ENCODE measurements around the gene LPIN1. TPM values are rescaled to one million over a fixed set of nuclear protein-coding genes. Genes with fewer than 3 reads are reported as not detected.

Gene LPIN1
- total and polyA plus RNA-seq, 8 donors, result 16.4 to 47.2 (median 20.9) TPM

DNA sequence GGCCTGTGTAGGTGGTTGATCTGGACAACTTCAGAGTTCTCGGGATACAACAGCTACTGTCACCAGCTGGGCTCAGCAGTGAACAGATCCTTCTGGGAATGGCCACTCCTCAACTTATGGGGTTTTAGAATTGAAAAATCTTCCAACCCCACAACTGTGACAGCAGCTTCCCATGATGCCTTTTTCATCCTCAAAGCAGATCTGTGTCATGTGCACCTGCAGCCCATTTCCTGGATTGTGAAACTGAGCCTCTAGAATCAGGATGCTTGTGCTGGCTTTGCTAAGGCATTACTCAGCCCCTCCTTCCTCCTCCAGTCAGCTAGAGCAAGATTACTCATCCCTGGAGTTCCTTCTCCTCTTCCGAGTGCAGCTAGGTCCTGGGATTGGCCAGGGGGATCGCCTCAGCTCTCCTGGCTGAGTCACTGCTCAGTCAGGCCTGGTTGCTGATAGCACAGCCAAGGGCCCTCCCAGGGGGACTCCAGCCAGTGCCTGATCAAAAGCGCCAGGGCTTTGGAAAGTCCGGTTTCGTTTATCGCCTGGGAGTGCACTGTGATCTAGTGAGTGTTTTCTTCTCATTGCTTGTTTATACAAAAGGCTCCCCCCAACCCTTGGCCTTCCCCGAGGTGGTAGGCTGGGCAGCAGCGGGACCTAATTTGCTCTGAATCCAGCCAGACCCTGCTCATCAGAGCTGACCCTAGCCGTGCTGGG is 2.4 kb upstream of the LPIN1 start:
- Histone ChIP-seq H3K36me3 (no peaks in the 10 kb centered on the region), H3K4me1 (peaks cover 19 to 60% of the 10 kb centered on the region in 2 donors), H3K4me3 (peak overlapping the region in 1 of 2 donors; percentile 9), H3K27ac (peak overlapping the region; percentile 80 to 85), H3K27me3 (peaks cover 0 to 4% of the 10 kb centered on the region in 2 donors), H3K9me3 (no peaks in the 10 kb centered on the region)
- intact Hi-C loops (cut with DNase I), result no loop called here
- ATAC-seq, result peak; percentile 91
- peak; percentile 80 to 96 (median 92) for DNase-seq
- TF ChIP-seq, protein P1, sequence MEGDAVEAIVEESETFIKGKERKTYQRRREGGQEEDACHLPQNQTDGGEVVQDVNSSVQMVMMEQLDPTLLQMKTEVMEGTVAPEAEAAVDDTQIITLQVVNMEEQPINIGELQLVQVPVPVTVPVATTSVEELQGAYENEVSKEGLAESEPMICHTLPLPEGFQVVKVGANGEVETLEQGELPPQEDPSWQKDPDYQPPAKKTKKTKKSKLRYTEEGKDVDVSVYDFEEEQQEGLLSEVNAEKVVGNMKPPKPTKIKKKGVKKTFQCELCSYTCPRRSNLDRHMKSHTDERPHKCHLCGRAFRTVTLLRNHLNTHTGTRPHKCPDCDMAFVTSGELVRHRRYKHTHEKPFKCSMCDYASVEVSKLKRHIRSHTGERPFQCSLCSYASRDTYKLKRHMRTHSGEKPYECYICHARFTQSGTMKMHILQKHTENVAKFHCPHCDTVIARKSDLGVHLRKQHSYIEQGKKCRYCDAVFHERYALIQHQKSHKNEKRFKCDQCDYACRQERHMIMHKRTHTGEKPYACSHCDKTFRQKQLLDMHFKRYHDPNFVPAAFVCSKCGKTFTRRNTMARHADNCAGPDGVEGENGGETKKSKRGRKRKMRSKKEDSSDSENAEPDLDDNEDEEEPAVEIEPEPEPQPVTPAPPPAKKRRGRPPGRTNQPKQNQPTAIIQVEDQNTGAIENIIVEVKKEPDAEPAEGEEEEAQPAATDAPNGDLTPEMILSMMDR (IDR thresholded peaks at IDR 0.05), result no peak

DNA sequence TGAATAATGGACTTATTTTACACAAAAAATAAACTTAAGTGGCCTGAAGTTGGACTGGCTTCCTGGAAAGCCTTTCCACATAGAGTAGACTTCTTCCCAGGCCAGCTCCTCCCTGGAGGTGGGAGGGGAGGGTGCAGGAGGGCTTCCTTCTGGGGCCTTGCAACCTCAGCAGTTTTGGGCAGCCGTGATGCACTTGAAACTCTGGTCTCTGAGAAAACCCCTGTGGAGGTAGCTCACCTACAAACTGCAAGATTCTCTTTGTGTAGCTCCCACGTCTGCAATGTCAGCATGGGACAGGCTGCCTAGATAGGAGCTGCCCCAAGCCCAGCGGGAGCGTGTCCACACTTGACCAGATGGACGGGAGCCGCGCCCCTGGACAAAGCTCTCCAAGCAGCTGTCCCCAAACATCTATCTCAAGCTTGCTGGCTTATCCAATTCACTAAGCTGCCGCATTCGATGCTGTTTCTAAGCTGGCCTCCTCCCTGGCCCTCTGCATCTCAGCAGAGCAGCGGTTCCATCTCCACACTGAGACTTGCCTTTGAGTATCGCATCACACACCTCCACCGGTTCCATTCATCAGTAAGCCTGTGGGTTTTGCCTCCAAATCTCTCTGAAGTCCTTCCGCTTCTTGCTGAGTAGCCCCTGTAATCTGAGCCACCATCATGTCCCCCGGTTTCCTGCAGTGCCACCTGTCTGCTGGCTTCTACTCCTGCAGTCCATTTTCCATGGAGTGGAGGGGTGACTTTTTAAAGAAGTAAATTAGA is 1.6 kb upstream of the LPIN1 start:
- no peaks in the 10 kb centered on the region for H3K36me3 ChIP-seq
- peak overlapping the region in 1 of 2 donors; percentile 9 for H3K4me3 ChIP-seq
- TF ChIP-seq, protein P1 (IDR thresholded peaks at IDR 0.05), result no peak
- H3K4me1 ChIP-seq, result peaks cover 19 to 64% of the 10 kb centered on the region in 2 donors
- intact Hi-C loops (cut with DNase I), result no loop called here
- DNase-seq, result peak in 1 of 4 donors; percentile 35
- peaks cover 0 to 4% of the 10 kb centered on the region in 2 donors for H3K27me3 ChIP-seq
- peak; percentile 6 for ATAC-seq
- H3K27ac ChIP-seq, result peak overlapping the region; percentile 80 to 85
- H3K9me3 ChIP-seq, result no peaks in the 10 kb centered on the region

DNA sequence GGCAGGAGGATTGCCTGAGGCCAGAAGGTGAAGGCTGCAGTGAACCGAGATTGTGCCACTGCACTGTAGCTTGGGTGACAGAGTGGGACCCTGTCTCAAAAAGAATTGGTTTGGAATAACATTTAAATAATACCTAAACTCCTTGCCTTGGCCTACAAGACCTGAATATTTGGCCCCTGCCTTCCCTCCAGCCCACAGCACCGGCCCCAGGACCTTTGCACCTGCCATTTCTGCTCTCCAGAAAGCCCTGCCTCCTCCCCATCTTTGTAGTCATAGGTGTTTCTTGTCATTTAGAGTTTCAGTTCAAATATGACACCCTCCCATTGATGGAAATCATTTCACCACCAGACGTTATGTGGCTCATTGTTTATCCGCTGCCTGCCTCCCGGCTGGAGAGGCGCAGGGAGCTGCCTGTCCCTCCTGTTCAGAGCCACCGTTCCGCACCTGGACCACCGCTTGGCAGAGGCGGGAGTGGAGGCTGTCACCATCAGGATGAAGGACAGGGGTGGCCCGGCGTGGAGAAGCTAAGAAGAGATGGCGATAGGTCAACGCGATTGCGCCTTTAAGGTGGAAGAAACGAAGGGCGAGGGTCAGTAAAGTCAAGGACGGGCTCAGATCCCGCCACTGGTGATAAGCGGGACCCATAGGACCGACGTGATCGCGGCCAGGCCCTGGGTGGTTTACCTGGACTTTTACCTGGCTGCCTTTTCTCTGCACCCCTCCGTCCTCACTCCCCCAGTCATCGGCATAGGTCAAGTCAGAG is 638 bp upstream of the LPIN1 start:
- H3K27me3 ChIP-seq, result peaks cover 0 to 4% of the 10 kb centered on the region in 2 donors
- ATAC-seq, result no peak
- H3K4me3 ChIP-seq, result peak overlapping the region; percentile 75 to 88
- H3K9me3 ChIP-seq, result no peaks in the 10 kb centered on the region
- intact Hi-C loops (cut with DNase I), result no loop called here
- H3K4me1 ChIP-seq, result peaks cover 19 to 74% of the 10 kb centered on the region in 2 donors
- no peaks in the 10 kb centered on the region for H3K36me3 ChIP-seq
- TF ChIP-seq, protein P1 (IDR thresholded peaks at IDR 0.05), result no peak
- H3K27ac ChIP-seq, result peak overlapping the region; percentile 79 to 81
- no peak for DNase-seq

DNA sequence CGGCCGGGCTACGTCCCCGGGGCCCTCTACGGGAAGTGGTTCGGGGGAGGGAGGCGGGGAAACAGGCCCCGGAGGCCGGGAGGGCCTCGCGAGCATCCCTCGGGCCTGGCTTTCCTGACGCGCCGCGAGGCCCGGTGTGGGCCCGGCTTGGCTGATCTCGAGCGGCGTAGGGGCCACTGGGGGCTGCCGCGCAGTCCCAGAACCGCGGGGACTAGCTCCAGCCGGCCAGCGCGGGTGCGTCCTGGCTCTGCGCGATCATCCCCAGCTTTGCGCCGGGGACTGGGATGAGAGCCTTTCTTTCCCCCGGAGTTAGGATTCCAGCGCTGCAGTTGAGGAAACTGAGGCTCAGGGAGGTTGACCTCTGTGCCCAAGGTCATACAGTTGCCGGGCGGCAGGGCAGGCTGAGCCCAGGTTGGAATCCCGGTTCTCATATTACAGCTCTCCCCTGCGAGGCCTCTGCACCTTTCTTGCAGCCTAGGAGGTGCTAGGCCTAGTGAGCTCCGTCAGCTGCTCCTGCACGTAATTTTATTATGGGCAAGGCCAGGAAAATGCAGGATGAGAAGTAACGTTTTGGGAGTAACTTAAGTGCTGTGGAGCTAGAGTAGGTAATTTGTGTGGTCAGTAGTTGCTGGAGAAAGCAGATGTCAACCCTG is 501 bp downstream of the LPIN1 start:
- peak overlapping the region; percentile 75 to 88 for H3K4me3 ChIP-seq
- no peaks in the 10 kb centered on the region for H3K9me3 ChIP-seq

More for the DNA sequence above, 501 bp downstream of the LPIN1 start:
- Histone ChIP-seq H3K27ac (peak overlapping the region; percentile 79 to 81), H3K36me3 (no peaks in the 10 kb centered on the region), H3K4me1 (peaks cover 19 to 83% of the 10 kb centered on the region in 2 donors), H3K27me3 (peaks cover 0 to 4% of the 10 kb centered on the region in 2 donors)
- intact Hi-C loops (cut with DNase I), result no loop called here
- ATAC-seq (peak; percentile 45), DNase-seq (peak in 2 of 4 donors; percentile 34 to 37)
- TF ChIP-seq, protein P1 (IDR thresholded peaks at IDR 0.05), result no peak
